Inflammatory macrophage treated with lipopolysaccharide for 4 hours (primary cell): ENCODE data around the gene CREBL2.

Experiments
- DNase-seq: peaks from one replicate; pipeline ENCODE4 v3.0.0-alpha.2; 2020

CREBL2 gene

DNA sequence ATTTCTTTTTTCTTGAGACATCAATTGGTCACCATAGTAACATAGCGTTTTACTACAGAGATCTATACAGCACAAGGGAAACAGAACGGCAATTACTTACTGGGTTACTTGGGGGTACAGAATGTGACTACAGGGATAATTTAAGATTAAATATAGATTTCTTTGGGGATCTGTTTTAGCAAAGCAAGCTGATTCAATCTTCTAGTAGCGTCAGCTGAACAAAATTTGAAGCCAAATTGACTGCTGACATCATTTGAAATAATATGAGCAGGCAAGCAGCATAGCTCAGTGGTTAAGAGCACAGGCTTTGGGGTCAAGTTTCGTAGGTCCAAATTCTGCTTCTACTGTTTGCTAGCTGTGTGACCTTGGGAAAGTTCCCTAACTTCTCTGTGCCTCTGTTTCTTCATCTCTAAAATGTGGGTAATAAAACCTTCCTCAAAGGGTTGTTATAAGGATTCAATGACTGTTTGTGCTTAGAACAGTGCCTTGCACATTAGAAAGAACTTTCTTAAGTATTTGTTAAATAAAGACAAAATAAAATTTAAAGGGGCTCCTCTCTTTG lies 71.5 kb downstream of the CREBL2 start:
- DNase-seq, result no peak

DNA sequence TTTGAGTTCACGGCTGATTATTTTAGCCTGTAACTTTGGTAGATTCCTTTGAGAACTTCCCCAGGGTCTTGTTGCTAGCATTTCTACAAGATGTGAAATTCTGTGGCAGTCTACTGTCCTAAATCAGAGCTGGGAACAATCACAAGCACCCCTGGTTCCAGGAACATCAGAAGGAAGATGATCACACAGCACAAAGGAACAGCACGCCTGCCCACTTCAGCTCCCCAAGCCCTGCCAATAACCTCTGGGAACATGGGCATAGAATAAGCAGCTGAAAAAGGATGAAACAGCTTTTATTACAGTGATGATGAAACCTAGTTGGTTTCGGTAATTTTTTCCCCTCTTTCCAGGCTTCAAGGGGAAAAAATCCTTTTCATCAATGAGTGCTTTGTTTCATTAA lies 72.0 kb downstream of the CREBL2 start:
- DNase-seq, result no peak

DNA sequence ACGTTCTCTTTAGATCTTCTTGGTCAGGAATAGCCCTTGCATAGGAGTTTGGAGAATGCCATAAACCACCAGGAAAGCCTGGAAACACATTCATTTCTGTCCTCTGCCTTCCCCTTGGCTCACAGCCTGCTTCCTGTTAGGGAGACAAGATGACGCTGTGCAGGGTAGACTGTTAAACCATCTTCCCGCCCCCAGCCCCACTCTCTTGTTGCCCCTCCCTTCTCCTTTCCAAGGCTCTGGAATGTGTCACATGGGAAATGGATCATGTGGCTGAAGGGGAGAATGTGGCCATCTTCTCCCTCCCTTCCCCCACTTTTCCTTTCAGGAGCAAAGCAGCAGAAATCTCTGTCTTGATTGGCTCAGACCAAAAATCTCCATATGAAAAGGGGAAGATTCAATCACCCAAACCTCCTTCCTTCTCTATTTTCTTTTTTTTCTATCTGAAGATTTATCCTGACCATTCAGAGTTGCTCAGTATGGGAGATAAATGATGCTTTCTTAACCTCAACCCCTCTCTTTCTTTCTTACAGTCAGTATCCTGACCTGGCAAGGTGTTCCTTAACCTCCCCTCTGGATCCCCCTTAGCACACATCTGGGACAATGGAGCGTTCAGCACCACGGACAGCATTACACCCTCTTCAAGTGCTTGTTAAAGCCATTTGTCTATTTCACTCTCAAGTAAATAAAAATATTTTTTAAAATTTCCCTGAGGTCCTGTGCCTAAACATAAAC lies 72.9 kb downstream of the CREBL2 start:
- DNase-seq, result no peak

DNA sequence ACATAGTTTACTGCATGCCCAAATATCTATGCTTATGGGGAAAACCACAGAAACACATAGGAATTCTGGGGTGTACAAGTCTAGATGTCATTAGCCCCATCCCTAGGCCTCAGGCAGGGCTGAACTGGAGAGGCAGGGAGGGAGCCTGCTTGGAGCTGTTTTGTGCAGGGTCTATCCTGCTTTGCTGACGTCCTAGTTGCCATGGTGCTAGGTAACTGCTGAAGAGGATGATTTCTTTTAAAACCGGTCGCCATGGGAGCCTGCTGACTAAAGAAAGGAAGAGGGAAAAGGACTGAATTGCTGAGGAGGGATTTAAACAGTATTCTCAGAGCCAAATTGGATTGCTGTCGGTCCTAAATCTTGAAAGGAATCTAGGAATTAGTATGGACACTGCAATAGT lies 73.6 kb downstream of the CREBL2 start:
- no peak for DNase-seq

DNA sequence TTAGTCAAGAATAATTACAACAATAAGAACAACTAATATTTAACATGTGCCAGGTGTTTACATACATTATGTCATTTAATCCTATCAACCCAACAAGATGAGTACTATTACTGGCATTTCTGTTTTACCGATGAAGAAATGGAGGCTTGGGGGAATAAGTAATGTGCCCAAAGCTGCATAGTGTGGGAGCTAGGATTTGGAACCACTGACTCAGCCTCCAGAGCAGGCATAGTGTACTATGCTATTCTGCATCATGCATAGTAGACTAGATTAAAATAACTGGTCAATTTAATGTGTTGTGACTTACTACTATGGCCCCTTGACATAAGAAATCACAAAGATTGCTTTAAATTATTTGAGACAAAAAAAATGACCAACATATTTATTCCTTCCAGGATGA lies 74.8 kb downstream of the CREBL2 start:
- DNase-seq, result no peak

DNA sequence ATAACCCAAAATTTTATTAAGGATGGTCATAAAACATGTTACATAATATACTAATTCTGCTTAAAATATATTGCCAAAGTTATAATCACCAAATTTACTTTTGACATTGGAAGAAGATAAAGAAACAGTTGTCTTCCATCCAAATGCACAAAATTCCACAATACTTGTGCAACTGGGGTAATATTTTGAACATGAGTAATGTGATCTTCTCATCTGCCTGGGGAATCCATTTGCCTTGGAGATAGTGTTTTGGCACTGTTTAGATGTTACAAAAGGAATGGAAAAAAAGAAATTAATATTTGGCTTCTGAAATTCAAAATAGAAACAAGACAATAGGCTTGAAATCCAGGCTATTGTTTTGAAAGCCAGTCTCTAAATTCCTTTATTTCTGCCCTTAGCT lies 75.2 kb downstream of the CREBL2 start:
- no peak for DNase-seq

DNA sequence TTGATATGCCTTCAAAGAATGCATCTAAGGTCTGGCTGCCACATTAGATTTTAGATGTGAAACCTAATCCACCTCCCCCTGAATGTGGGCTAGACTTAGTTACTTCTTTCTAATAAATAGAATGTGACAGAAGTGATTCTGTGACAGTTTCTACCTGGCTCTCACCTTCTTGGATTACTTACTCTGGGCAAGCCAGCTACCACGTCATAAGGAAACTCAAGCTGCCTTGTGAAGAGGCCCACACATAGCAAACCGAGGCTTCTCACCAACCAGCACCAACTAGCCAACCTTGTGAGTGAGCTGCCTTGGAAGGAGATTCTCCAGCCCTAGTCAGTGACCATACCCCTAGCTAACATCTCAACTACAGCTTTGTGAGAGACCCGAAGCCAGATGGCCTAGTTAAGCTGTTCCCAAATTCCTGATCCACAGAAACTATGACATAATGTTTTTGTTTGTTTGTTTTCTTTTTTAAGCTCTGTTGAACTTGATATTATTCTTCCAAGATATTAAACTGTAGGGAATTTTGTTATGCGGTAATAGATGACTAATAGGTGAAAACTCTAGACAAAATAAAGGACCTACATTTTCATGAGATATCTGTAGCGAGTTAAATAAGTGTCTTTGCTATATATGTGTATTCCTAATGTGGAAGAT lies 78.1 kb downstream of the CREBL2 start:
- no peak for DNase-seq

DNA sequence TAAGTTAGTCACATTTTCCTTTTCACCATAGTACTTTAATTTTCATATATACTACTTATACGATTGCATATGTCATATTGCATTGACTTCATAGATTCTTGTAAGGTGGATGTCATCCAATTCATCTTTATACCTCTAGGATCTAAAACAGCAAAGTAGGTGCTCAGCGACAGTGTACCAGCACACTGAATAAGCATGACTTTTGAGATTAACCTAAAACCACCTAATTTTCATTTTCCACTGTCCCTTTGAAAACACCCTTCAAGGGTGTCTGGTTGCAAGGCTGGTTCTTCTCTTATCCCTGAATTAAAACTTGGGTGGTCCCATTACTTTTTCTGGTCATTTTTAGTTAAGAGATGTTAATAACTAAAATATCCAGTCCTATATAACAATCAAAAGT lies 79.9 kb downstream of the CREBL2 start:
- no peak for DNase-seq

DNA sequence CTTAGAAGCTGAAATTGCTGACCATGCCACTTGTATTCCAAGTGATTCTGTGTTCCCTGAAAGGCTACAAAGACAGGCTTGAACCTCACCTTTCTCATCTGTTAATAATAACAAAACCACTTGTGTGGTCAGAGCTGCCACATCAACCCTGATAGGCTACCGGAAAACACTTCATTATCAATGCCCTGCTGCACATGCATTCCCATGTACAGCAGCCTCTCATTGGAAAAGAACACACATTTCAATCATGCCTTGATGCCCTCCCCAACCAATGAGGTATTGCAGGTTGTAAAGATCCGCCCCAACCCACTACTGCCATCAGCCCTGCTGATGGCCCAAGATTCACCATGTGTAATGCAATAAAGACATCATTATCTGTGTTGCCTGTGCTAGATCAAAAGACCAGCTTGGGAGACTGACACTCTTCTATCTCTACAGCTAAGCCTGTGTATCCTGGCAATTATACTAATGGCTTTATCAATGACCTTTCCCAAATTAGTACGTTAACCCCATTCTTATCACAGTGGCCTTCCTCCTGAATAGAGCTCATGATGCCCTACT lies 81.5 kb downstream of the CREBL2 start:
- DNase-seq, result no peak
